HEK293 (cell line): ENCODE data around the gene CCBE1.

Experiments used
- CTCF ChIA-PET: fragments of 350-600 bp; formaldehyde crosslinking; extraction: SDS; loops from one replicate; lab custom pipeline; 2021; ENCODE audit warnings: antibody characterized with exemption; lab: Yijun Ruan, JAX
- POLR2A ChIA-PET: fragments of 300-600 bp; formaldehyde crosslinking; extraction: SDS; loops from one replicate; lab custom pipeline; 2020; ENCODE audit warnings: antibody characterized with exemption, inconsistent platforms; lab: Yijun Ruan, JAX
- H3K27ac ChIP-seq: fragments of 200-500 bp; sonication (Bioruptor generic); 2 replicates; pipeline ENCODE4 v1.5.1; 2014; ENCODE audit warnings: low read depth, low read length, control low read depth, inconsistent platforms; ENCODE audit errors: extremely low read depth
- H3K36me3 ChIP-seq, 2 experiments: fragments of 200-500 bp in 1 of 2; sonication (Bioruptor generic) in 1 of 2; 1 replicate in 1 of 2; 2 replicates in 1 of 2; pipeline ENCODE4 v1.5.1; 2014 to 2017; ENCODE audit warnings: inconsistent platforms in 2 of 2, low read length in 2 of 2; ENCODE audit not compliant: control insufficient read depth in 2 of 2, insufficient read depth in 1 of 2
- H3K4me1 ChIP-seq: fragments of 200-500 bp; sonication (Bioruptor generic); 2 replicates; pipeline ENCODE4 v1.5.1; 2014; ENCODE audit warnings: mild to moderate bottlenecking, low read length, inconsistent platforms; ENCODE audit not compliant: control insufficient read depth, insufficient read depth
- H3K4me3 ChIP-seq: 2 replicates; pipeline ENCODE4 v1.5.1; 2011; ENCODE audit warnings: low read depth, mild to moderate bottlenecking, control low read depth, low read length, moderate library complexity
- H3K9me3 ChIP-seq: fragments of 200-500 bp; sonication (Bioruptor generic); 2 replicates; pipeline ENCODE4 v1.5.1; 2014; ENCODE audit warnings: low read depth, low read length, inconsistent platforms; ENCODE audit not compliant: control insufficient read depth, insufficient read depth
- GFI1B ChIP-seq: fragments of 450-650 bp; formaldehyde crosslinking; IDR thresholded peaks from 2 replicates; pipeline ENCODE4 v1.5.1; 2016; ENCODE audit warnings: missing biosample characterization, missing genetic modification characterization
- GLI2 ChIP-seq: fragments of 450-650 bp; formaldehyde crosslinking; IDR thresholded peaks from 2 replicates; pipeline ENCODE4; 2017; ENCODE audit warnings: missing biosample characterization, missing genetic modification characterization, low read depth, borderline replicate concordance
- GLIS1 ChIP-seq: fragments of 450-650 bp; formaldehyde crosslinking; IDR thresholded peaks from 2 replicates; pipeline ENCODE4 v1.5.1; 2016; ENCODE audit warnings: missing biosample characterization, missing genetic modification characterization
- KLF10 ChIP-seq: fragments of 450-650 bp; IDR thresholded peaks from 2 replicates; pipeline ENCODE4 v1.5.1; 2018; ENCODE audit warnings: missing biosample characterization, mild to moderate bottlenecking, missing genetic modification characterization
- KLF8 ChIP-seq: fragments of 450-650 bp; formaldehyde crosslinking; IDR thresholded peaks from 2 replicates; pipeline ENCODE4 v1.5.1; 2016; ENCODE audit warnings: missing biosample characterization, missing genetic modification characterization
- MEIS1 ChIP-seq: sonication (generic); formaldehyde crosslinking; IDR thresholded peaks from 2 replicates; pipeline ENCODE4 v1.8.1; 2022; ENCODE audit warnings: missing genetic modification reagents, mild to moderate bottlenecking, borderline replicate concordance
- ZBTB21 ChIP-seq: fragments of 450-650 bp; formaldehyde crosslinking; IDR thresholded peaks from 2 replicates; pipeline ENCODE4 v1.5.1; 2017; ENCODE audit warnings: missing biosample characterization, missing genetic modification characterization
- ZFHX2 ChIP-seq: fragments of 450-650 bp; formaldehyde crosslinking; conservative IDR thresholded peaks from 2 replicates; pipeline ENCODE4 v1.5.1; 2016; ENCODE audit warnings: missing biosample characterization, missing genetic modification characterization
- ZIC2 ChIP-seq: fragments of 450-650 bp; formaldehyde crosslinking; IDR thresholded peaks from 2 replicates; pipeline ENCODE4 v1.5.1; 2016; ENCODE audit warnings: missing biosample characterization, missing genetic modification characterization
- ZNF174 ChIP-seq: fragments of 450-650 bp; formaldehyde crosslinking; IDR thresholded peaks from 2 replicates; pipeline ENCODE4 v1.5.0; 2017; ENCODE audit warnings: missing biosample characterization, mild to moderate bottlenecking, missing genetic modification characterization
- ZNF202 ChIP-seq: fragments of 450-650 bp; formaldehyde crosslinking; IDR thresholded peaks from 2 replicates; pipeline ENCODE4 v1.5.1; 2016; ENCODE audit warnings: missing biosample characterization, missing genetic modification characterization, borderline replicate concordance
- ZNF248 ChIP-seq: fragments of 450-650 bp; formaldehyde crosslinking; IDR thresholded peaks from 2 replicates; pipeline ENCODE4 v1.5.1; 2017; ENCODE audit warnings: missing biosample characterization, missing genetic modification characterization
- ZNF274 ChIP-seq, 2 experiments: fragments of 200-500 bp in 1 of 2; fragments of 450-650 bp in 1 of 2; sonication (Bioruptor generic) in 1 of 2; formaldehyde crosslinking in 1 of 2; IDR thresholded peaks; 2 replicates each; pipeline versions ENCODE4 v1.5.1 to v1.6.1; 2014 to 2016; ENCODE audit warnings: borderline replicate concordance in 1 of 2, inconsistent platforms in 1 of 2, low read length in 1 of 2, missing biosample characterization in 1 of 2, missing genetic modification characterization in 1 of 2
- ZNF37A ChIP-seq: fragments of 450-650 bp; IDR thresholded peaks from 2 replicates; pipeline ENCODE4 v1.5.1; 2018; ENCODE audit warnings: missing biosample characterization, missing genetic modification characterization
- ZNF426 ChIP-seq: fragments of 450-650 bp; formaldehyde crosslinking; IDR thresholded peaks from 2 replicates; pipeline ENCODE4 v1.5.1; 2017; ENCODE audit warnings: missing biosample characterization, missing genetic modification characterization, mild to moderate bottlenecking, inconsistent platforms, moderate library complexity
- ZNF433 ChIP-seq: fragments of 450-650 bp; formaldehyde crosslinking; IDR thresholded peaks from 2 replicates; pipeline ENCODE4 v1.5.1; 2016; ENCODE audit warnings: missing biosample characterization, missing genetic modification characterization, low read depth
- ZNF510 ChIP-seq: fragments of 450-650 bp; formaldehyde crosslinking; IDR thresholded peaks from 2 replicates; pipeline ENCODE4 v1.5.1; 2018; ENCODE audit warnings: mild to moderate bottlenecking, missing genetic modification characterization, missing biosample characterization; ENCODE audit not compliant: insufficient replicate concordance
- ZNF555 ChIP-seq: fragments of 450-650 bp; formaldehyde crosslinking; conservative IDR thresholded peaks from 2 replicates; pipeline ENCODE4 v1.5.1; 2017; ENCODE audit warnings: missing biosample characterization, mild to moderate bottlenecking, missing genetic modification characterization, inconsistent platforms
- ZNF561 ChIP-seq: fragments of 450-650 bp; IDR thresholded peaks from 2 replicates; pipeline ENCODE4 v1.5.1; 2018; ENCODE audit warnings: missing biosample characterization, missing genetic modification characterization, borderline replicate concordance
- ZNF610 ChIP-seq: fragments of 450-650 bp; formaldehyde crosslinking; IDR thresholded peaks from 2 replicates; pipeline ENCODE4 v1.5.1; 2016; ENCODE audit warnings: missing biosample characterization, missing genetic modification characterization, borderline replicate concordance
- ZNF626 ChIP-seq: fragments of 450-650 bp; sonication (Bioruptor Pico); formaldehyde crosslinking; IDR thresholded peaks from 2 replicates; pipeline ENCODE4 v1.5.1; 2018; ENCODE audit warnings: missing biosample characterization, missing genetic modification characterization, inconsistent platforms
- ZNF629 ChIP-seq: fragments of 450-650 bp; formaldehyde crosslinking; IDR thresholded peaks from 2 replicates; pipeline ENCODE4 v1.5.1; 2017; ENCODE audit warnings: missing biosample characterization, missing genetic modification characterization
- ZNF768 ChIP-seq: fragments of 450-650 bp; formaldehyde crosslinking; IDR thresholded peaks from 2 replicates; pipeline ENCODE4 v1.5.1; 2018; ENCODE audit warnings: missing biosample characterization, mild to moderate bottlenecking, missing genetic modification characterization
- ZNF792 ChIP-seq: fragments of 450-650 bp; formaldehyde crosslinking; IDR thresholded peaks from 2 replicates; pipeline ENCODE4 v1.5.1; 2016; ENCODE audit warnings: missing biosample characterization, missing genetic modification characterization
- ZSCAN5A ChIP-seq: fragments of 450-650 bp; formaldehyde crosslinking; IDR thresholded peaks from 2 replicates; pipeline ENCODE4 v1.5.1; 2016; ENCODE audit warnings: missing biosample characterization, missing genetic modification characterization
- TF ChIP-seq, protein P1 (sequence below): fragments of 450-650 bp; formaldehyde crosslinking; IDR thresholded peaks from 2 replicates; pipeline ENCODE4 v1.5.1; 2016; ENCODE audit warnings: missing biosample characterization, missing genetic modification characterization

Gene CCBE1

DNA sequence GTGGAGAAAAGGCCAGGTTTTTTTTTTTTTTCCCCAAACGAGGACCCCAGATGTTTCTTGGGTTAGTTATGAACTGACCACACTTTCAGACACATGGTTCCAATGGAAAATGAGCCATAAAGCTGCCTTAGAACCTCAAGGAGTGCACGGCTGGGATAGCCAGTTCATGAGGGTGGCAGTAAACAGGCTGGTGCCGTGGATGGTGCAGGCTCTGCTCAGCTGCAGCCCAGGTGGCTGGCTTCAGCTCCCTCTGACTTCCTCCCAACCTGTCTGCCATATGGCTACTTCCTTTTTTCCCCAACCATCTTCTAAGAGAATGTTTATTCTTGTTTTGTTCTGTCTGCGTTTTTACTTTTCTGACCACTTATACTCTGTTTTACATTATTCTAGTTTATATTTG is 228.4 kb downstream of the CCBE1 start (continued):
- TF ChIP-seq ZNF768 (tag by site-specific recombination) (no peak), ZNF610 (tag by site-specific recombination) (no peak), ZNF426 (tag by site-specific recombination) (no peak), ZNF433 (tag by site-specific recombination) (no peak)
- TF ChIP-seq, protein P1, sequence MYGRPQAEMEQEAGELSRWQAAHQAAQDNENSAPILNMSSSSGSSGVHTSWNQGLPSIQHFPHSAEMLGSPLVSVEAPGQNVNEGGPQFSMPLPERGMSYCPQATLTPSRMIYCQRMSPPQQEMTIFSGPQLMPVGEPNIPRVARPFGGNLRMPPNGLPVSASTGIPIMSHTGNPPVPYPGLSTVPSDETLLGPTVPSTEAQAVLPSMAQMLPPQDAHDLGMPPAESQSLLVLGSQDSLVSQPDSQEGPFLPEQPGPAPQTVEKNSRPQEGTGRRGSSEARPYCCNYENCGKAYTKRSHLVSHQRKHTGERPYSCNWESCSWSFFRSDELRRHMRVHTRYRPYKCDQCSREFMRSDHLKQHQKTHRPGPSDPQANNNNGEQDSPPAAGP (tag by site-specific recombination): no peak

- POLR2A ChIA-PET: no interaction called here
- Histone ChIP-seq H3K36me3 (no peaks in the 10 kb centered on the region), H3K4me1 (no peaks in the 10 kb centered on the region), H3K9me3 (no peaks in the 10 kb centered on the region), H3K27ac (no peak overlapping the region), H3K4me3 (no peak overlapping the region)
- CTCF ChIA-PET: interaction anchor here (2.4 kb wide), 1 partner anchor 8 kb away, joined by 9 read pairs; no protein-coding TSS in a partner anchor
- no peak for TF ChIP-seq GLI2 (tag by site-specific recombination)
- no peak for TF ChIP-seq GLIS1
- TF ChIP-seq ZIC2 (tag by site-specific recombination): peak; percentile 79
- TF ChIP-seq ZFHX2 (tag by site-specific recombination): 0 out of 2 replicates have a peak, but pooled peaks have one; percentile 46
- TF ChIP-seq, all 188 proteins: peak for 2
These were observed 229.7 kb downstream of the CCBE1 start for GRCh38 chr18:59467497-59467896.

DNA sequence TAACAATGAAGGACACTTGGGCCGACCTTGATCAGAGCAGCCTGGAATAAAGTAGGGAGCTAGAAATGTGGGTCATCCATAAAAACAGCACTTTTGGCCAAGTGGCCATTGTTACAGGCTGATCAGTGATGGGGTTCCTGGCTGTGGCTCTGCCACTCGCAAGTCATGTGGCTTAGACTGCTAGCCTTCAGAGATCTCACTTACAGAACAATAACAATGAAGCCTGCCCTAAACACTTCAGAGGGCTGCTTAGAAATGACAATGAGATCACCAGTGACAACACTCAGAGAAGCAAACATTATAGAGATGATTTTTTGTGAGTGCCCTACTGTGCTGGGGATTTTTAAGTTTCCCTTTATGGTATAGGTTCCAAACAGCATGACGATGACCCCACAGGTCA is 230.2 kb downstream of the CCBE1 start:
- ChIA-PET POLR2A (no interaction called here), CTCF (interaction anchor here (2.4 kb wide), 1 partner anchor 8 kb away, joined by 9 read pairs; no protein-coding TSS in a partner anchor)
- peak; percentile 42; the same call in 1 of the 2 replicates for TF ChIP-seq ZNF629 (tag by site-specific recombination)
- TF ChIP-seq ZNF626 (tag by site-specific recombination): no peak
- no peak for TF ChIP-seq ZNF248
- TF ChIP-seq ZNF174 (tag by site-specific recombination): no peak
- no peak for TF ChIP-seq ZNF202 (tag by site-specific recombination)
- TF ChIP-seq ZSCAN5A: no peak
- Histone ChIP-seq H3K9me3 (no peaks in the 10 kb centered on the region), H3K27ac (no peak overlapping the region), H3K36me3 (no peaks in the 10 kb centered on the region), H3K4me3 (no peak overlapping the region), H3K4me1 (no peaks in the 10 kb centered on the region)

DNA sequence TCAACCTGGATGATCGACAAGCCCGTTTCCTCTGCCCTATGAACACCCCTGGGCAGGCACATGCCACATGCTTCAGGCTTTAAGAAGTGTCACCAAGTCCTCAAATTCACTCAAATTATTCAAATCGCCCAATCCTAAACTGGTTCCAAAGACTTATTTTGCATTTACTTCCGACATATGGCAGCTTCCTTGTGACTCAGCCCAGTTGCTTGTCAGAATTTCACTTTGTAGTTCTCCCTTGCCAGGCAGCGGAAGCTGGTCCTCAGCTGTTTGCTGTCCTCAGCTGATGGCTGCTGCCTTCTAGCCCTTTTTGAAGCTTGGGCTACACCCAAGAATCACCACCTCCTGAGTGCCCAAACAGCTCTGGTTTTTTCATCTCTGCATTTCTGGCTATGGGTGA is 232.7 kb downstream of the CCBE1 start:
- H3K36me3 ChIP-seq: no peaks in the 10 kb centered on the region
- no peak overlapping the region for H3K27ac ChIP-seq
- ChIA-PET POLR2A (no interaction called here), CTCF (interaction anchor here (0.6 to 1.2 kb wide), 4 partner anchors 216 to 359 kb away, joined by 3 to 4 read pairs (median 3); partner anchors contain the start of gene CCBE1)
- H3K4me3 ChIP-seq: no peak overlapping the region
- H3K9me3 ChIP-seq: no peaks in the 10 kb centered on the region
- peaks cover 8% of the 10 kb centered on the region for H3K4me1 ChIP-seq
- TF ChIP-seq GFI1B (tag by site-specific recombination) (no peak), ZNF626 (tag by site-specific recombination) (no peak), ZBTB21 (tag by site-specific recombination) (no peak), ZNF555 (tag by site-specific recombination) (no peak), MEIS1 (CRISPR knock-in tag) (no peak), ZNF561 (tag by site-specific recombination) (no peak), ZNF274 (IDR thresholded peaks at IDR 0.05; ENCODE audit: low read length) (no peak), ZNF274 (tag by site-specific recombination; IDR thresholded peaks at IDR 0.05; ENCODE audit: borderline replicate concordance) (no peak), ZNF792 (tag by site-specific recombination) (no peak), ZNF510 (no peak), KLF10 (tag by site-specific recombination) (no peak), KLF8 (tag by site-specific recombination) (no peak), ZNF37A (tag by site-specific recombination) (no peak)
